GM12873 (cell line): ENCODE measurements around the gene LHPP.

Source experiments
- CTCF ChIP-seq: IDR thresholded peaks from 2 replicates; pipeline ENCODE4 v1.5.1; 2012; ENCODE audit warnings: low read depth, mild to moderate bottlenecking, moderate library complexity, low read length, control low read depth; ENCODE audit not compliant: insufficient read depth; ENCODE audit errors: missing control alignments

The LHPP gene

GRCh38 chr10:124505279-124505678 is 43.7 kb downstream of the LHPP start:
- no peak for TF ChIP-seq CTCF

- no peak for TF ChIP-seq CTCF
These were observed 46.5 kb downstream of the LHPP start for GRCh38 chr10:124508070-124508667.

GRCh38 chr10:124508907-124509454 is 47.4 kb downstream of the LHPP start:
- TF ChIP-seq CTCF, result no peak

- no peak for TF ChIP-seq CTCF
These were observed 48.4 kb downstream of the LHPP start for GRCh38 chr10:124509880-124510632.

- TF ChIP-seq CTCF, result no peak
These were observed 49.1 kb downstream of the LHPP start for GRCh38 chr10:124510759-124511158.

- TF ChIP-seq CTCF, result no peak
These were observed 49.8 kb downstream of the LHPP start for GRCh38 chr10:124511205-124512039.

- TF ChIP-seq CTCF, result no peak
These were observed 50.4 kb downstream of the LHPP start for GRCh38 chr10:124512040-124512428.
